HG03066 (cell line): ENCODE data around the gene PKDREJ.

Experiments used
- ATAC-seq: cut with Tn5 transposase; IDR thresholded peaks from one replicate; pipeline ENCODE4 v1.9.1; 2021; ENCODE audit warnings: low read depth; ENCODE audit not compliant: unreplicated experiment

Gene PKDREJ

GRCh38 chr22:46290843-46291785 is 28.0 kb upstream of the PKDREJ start:
- no peak for ATAC-seq

GRCh38 chr22:46290121-46290842 is 27.1 kb upstream of the PKDREJ start:
- no peak for ATAC-seq

GRCh38 chr22:46289244-46289891 is 26.2 kb upstream of the PKDREJ start:
- no peak for ATAC-seq

- ATAC-seq = no peak
Measured at GRCh38 chr22:46288846-46289243, 25.7 kb upstream of the PKDREJ start.

GRCh38 chr22:46287873-46288751 is 25.0 kb upstream of the PKDREJ start:
- peak; percentile 68 for ATAC-seq

- ATAC-seq = no peak
Measured at GRCh38 chr22:46286941-46287872, 24.1 kb upstream of the PKDREJ start.

- ATAC-seq = no peak
Measured at GRCh38 chr22:46286006-46286405, 22.9 kb upstream of the PKDREJ start.

- no peak for ATAC-seq
Measured at GRCh38 chr22:46281866-46282678, 18.9 kb upstream of the PKDREJ start.

- ATAC-seq = no peak
Measured at GRCh38 chr22:46280999-46281623, 18.0 kb upstream of the PKDREJ start.

GRCh38 chr22:46280063-46280817 is 17.1 kb upstream of the PKDREJ start:
- ATAC-seq = no peak

- no peak for ATAC-seq
Measured at GRCh38 chr22:46278656-46279645, 15.8 kb upstream of the PKDREJ start.

GRCh38 chr22:46276563-46276962 is 13.4 kb upstream of the PKDREJ start:
- no peak for ATAC-seq

- no peak for ATAC-seq
Measured at GRCh38 chr22:46275455-46276122, 12.4 kb upstream of the PKDREJ start.

GRCh38 chr22:46274381-46274780 is 11.2 kb upstream of the PKDREJ start:
- no peak for ATAC-seq

- ATAC-seq = no peak
Measured at GRCh38 chr22:46273432-46274148, 10.4 kb upstream of the PKDREJ start.
